Measurements from ENCODE around the gene DIMT1. TPM values are rescaled to one million over a fixed set of nuclear protein-coding genes. Genes with fewer than 3 reads are reported as not detected.

Gene DIMT1
- polyA plus RNA-seq, 1 donor (not counting 4 experiments of a cell fraction or from before 2014, with no cell fraction given), result 49.9 TPM

GRCh38 chr5:62348723-62349481, 54.8 kb downstream of the DIMT1 start:
- Histone ChIP-seq H3K27me3 (ENCODE audit: control insufficient read depth, extremely low read depth, insufficient read depth, low read length) (no peaks in the 10 kb centered on the region), H3K4me3 (ENCODE audit: control insufficient read depth in 2 of 3, extremely low read depth in 1 of 3, insufficient read depth in 2 of 3, low read depth in 1 of 3, low read length in 3 of 3) (no peak overlapping the region), H3K79me2 (ENCODE audit: control insufficient read depth, insufficient read depth, low read length) (peaks cover 18% of the 10 kb centered on the region), H3K4me2 (ENCODE audit: control insufficient read depth, extremely low read depth, insufficient read depth, low read depth, low read length) (no peak overlapping the region), H3K9me1 (ENCODE audit: control insufficient read depth, extremely low read depth, insufficient read depth, low read length) (no peaks in the 10 kb centered on the region), H3K4me1 (ENCODE audit: control insufficient read depth, extremely low read depth, insufficient read depth, low read length) (no peaks in the 10 kb centered on the region), H2AFZ (ENCODE audit: control insufficient read depth, low read length) (no peak overlapping the region), H3K9me3 (ENCODE audit: control insufficient read depth, low read depth, low read length) (no peaks in the 10 kb centered on the region), H3K9ac (ENCODE audit: control insufficient read depth, extremely low read depth, insufficient read depth, low read length) (no peak overlapping the region), H4K20me1 (ENCODE audit: control insufficient read depth, extremely low read depth, insufficient read depth, low read length) (no peaks in the 10 kb centered on the region), H3K36me3 (ENCODE audit: control insufficient read depth in 2 of 2, extremely low read depth in 1 of 2, insufficient read depth in 2 of 2, low read length in 2 of 2) (no peaks in the 10 kb centered on the region), H3K27ac (ENCODE audit: control insufficient read depth, insufficient read depth, low read length) (no peak overlapping the region)
- DNase-seq (ENCODE audit: low read depth, low spot score), result no peak
- no peak for TF ChIP-seq EZH2 (IDR thresholded peaks at IDR 0.05; ENCODE audit: low read length)
- TF ChIP-seq CTCF (optimal IDR thresholded peaks at IDR 0.05 in 1 of 3, IDR thresholded peaks at IDR 0.05 in 1 of 3, conservative IDR thresholded peaks at IDR 0.05 in 1 of 3; ENCODE audit: extremely low read depth in 1 of 3, insufficient read depth in 2 of 3, low read length in 3 of 3), result no peak
- FAIRE-seq, result no peak
- dilution Hi-C loops (cut with MboI; ENCODE audit: extremely low pct_ligation_motif_present, low sequenced_read_pairs), result no loop called here

GRCh38 chr5:62347928-62348327, 55.8 kb downstream of the DIMT1 start:
- Histone ChIP-seq H3K79me2 (ENCODE audit: control insufficient read depth, insufficient read depth, low read length) (peaks cover 23% of the 10 kb centered on the region), H3K9me3 (ENCODE audit: control insufficient read depth, low read depth, low read length) (no peaks in the 10 kb centered on the region), H3K9ac (ENCODE audit: control insufficient read depth, extremely low read depth, insufficient read depth, low read length) (no peak overlapping the region), H4K20me1 (ENCODE audit: control insufficient read depth, extremely low read depth, insufficient read depth, low read length) (no peaks in the 10 kb centered on the region), H3K9me1 (ENCODE audit: control insufficient read depth, extremely low read depth, insufficient read depth, low read length) (no peaks in the 10 kb centered on the region), H3K36me3 (ENCODE audit: control insufficient read depth in 2 of 2, extremely low read depth in 1 of 2, insufficient read depth in 2 of 2, low read length in 2 of 2) (no peaks in the 10 kb centered on the region), H3K4me1 (ENCODE audit: control insufficient read depth, extremely low read depth, insufficient read depth, low read length) (peaks cover 8% of the 10 kb centered on the region), H3K4me2 (ENCODE audit: control insufficient read depth, extremely low read depth, insufficient read depth, low read depth, low read length) (no peak overlapping the region), H2AFZ (ENCODE audit: control insufficient read depth, low read length) (no peak overlapping the region), H3K27ac (ENCODE audit: control insufficient read depth, insufficient read depth, low read length) (no peak overlapping the region), H3K4me3 (ENCODE audit: control insufficient read depth in 2 of 3, extremely low read depth in 1 of 3, insufficient read depth in 2 of 3, low read depth in 1 of 3, low read length in 3 of 3) (no peak overlapping the region), H3K27me3 (ENCODE audit: control insufficient read depth, extremely low read depth, insufficient read depth, low read length) (no peaks in the 10 kb centered on the region)
- TF ChIP-seq CTCF (optimal IDR thresholded peaks at IDR 0.05 in 1 of 3, IDR thresholded peaks at IDR 0.05 in 1 of 3, conservative IDR thresholded peaks at IDR 0.05 in 1 of 3; ENCODE audit: extremely low read depth in 1 of 3, insufficient read depth in 2 of 3, low read length in 3 of 3) (no peak), EZH2 (IDR thresholded peaks at IDR 0.05; ENCODE audit: low read length) (no peak)
- FAIRE-seq, result no peak
- dilution Hi-C loops (cut with MboI; ENCODE audit: extremely low pct_ligation_motif_present, low sequenced_read_pairs), result no loop called here
- no peak for DNase-seq (ENCODE audit: low read depth, low spot score)

Data from keratinocyte (primary cell).